ENCODE data around the gene KCNMA1. TPM values are rescaled to one million over a fixed set of nuclear protein-coding genes. Genes with fewer than 3 reads are reported as not detected.

Gene KCNMA1
- total RNA-seq, 1 donor from 2014 or later: not detected

DNA sequence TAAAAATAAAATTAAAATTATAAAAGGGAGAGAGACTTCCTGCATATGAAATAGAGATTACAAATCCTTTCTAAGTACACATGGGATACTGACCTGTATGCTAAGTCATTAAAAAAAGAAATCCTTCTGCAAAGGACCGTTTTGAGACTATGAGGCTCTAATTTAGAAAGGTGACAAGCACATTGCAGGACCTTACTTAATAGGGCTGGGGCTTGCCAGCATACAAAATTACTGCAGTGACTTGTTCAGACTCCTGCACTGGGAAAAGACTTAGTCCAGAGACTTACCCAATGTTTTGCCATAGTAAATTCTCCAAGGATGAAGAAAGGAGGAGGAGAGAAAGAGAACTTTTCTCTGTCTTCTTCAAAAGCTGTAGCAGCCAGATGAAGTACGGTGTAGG is 193.6 kb downstream of the KCNMA1 start:
- no peak overlapping the region for H3K27ac Mint-ChIP-seq
- no peaks in the 10 kb centered on the region for H3K9me3 Mint-ChIP-seq
- DNase-seq: no peak
- H3K4me3 Mint-ChIP-seq: no peak overlapping the region
- intact Hi-C loops (cut with micrococcal nuclease): no loop called here
- no peaks in the 10 kb centered on the region for H3K36me3 Mint-ChIP-seq (ENCODE audit: low read depth)
- H3K4me1 Mint-ChIP-seq: no peaks in the 10 kb centered on the region
- H3K27me3 Mint-ChIP-seq: no peaks in the 10 kb centered on the region

DNA sequence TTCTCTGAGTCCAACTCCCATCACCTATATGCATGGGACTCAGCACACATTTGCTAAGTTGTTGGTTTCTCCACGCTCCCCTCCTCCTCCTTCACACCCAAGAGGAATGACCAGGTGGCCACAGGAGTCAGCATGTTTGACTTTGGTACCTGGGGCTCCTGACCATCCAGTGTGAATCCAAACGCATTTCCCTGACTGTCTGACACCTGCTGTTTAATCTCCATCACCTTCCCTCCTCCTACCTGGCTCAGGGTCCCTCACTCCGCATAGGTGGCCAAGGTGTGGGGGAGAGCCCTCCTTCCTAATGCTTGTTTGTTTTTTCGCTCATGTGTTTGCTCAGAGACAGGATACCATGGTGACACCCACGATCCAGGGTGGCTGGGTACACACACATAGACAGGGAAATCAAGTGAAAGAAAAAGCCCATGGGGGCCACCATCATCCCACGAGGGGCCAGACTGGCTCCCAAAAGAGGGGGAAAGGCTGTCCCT is 194.9 kb downstream of the KCNMA1 start:
- intact Hi-C loops (cut with micrococcal nuclease): no loop called here
- Mint-ChIP-seq H3K9me3 (no peaks in the 10 kb centered on the region), H3K4me3 (no peak overlapping the region), H3K27me3 (no peaks in the 10 kb centered on the region), H3K4me1 (no peaks in the 10 kb centered on the region), H3K27ac (no peak overlapping the region), H3K36me3 (ENCODE audit: low read depth) (no peaks in the 10 kb centered on the region)
- no peak for DNase-seq

- intact Hi-C loops (cut with micrococcal nuclease): no loop called here
- Mint-ChIP-seq H3K36me3 (ENCODE audit: low read depth) (no peaks in the 10 kb centered on the region), H3K4me1 (no peaks in the 10 kb centered on the region), H3K9me3 (no peaks in the 10 kb centered on the region), H3K27me3 (no peaks in the 10 kb centered on the region), H3K27ac (no peak overlapping the region), H3K4me3 (no peak overlapping the region)
- DNase-seq: no peak
These were observed 196.0 kb downstream of the KCNMA1 start for GRCh38 chr10:77441353-77442166.

- no peak for DNase-seq
- H3K9me3 Mint-ChIP-seq: no peaks in the 10 kb centered on the region
- no peaks in the 10 kb centered on the region for H3K27me3 Mint-ChIP-seq
- no peaks in the 10 kb centered on the region for H3K36me3 Mint-ChIP-seq (ENCODE audit: low read depth)
- no peaks in the 10 kb centered on the region for H3K4me1 Mint-ChIP-seq
- intact Hi-C loops (cut with micrococcal nuclease): no loop called here
- no peak overlapping the region for H3K4me3 Mint-ChIP-seq
- H3K27ac Mint-ChIP-seq: no peak overlapping the region
These were observed 201.2 kb downstream of the KCNMA1 start for GRCh38 chr10:77436257-77436975.

DNA sequence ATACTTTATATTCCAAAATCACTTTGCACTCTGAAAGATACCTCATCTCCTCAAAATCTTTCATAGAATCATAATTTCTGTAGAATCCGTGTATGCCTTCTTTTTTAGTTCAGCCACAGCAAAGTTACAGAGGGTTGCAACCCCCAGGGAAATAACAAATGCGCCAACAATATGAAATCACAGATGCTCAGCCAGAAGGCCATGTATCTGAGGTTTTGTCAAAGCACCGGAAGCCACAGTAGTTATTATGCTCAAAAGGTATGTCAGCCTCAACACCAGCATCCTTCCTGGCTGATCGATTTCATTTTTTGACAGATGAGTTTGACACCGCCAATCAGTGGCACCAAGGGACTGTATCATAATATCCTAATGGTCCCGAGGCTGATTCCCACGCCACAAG is 204.1 kb downstream of the KCNMA1 start:
- H3K9me3 Mint-ChIP-seq: no peaks in the 10 kb centered on the region
- no peaks in the 10 kb centered on the region for H3K4me1 Mint-ChIP-seq
- no peak for DNase-seq
- H3K27ac Mint-ChIP-seq: no peak overlapping the region
- intact Hi-C loops (cut with micrococcal nuclease): no loop called here
- no peaks in the 10 kb centered on the region for H3K36me3 Mint-ChIP-seq (ENCODE audit: low read depth)
- no peak overlapping the region for H3K4me3 Mint-ChIP-seq
- no peaks in the 10 kb centered on the region for H3K27me3 Mint-ChIP-seq

DNA sequence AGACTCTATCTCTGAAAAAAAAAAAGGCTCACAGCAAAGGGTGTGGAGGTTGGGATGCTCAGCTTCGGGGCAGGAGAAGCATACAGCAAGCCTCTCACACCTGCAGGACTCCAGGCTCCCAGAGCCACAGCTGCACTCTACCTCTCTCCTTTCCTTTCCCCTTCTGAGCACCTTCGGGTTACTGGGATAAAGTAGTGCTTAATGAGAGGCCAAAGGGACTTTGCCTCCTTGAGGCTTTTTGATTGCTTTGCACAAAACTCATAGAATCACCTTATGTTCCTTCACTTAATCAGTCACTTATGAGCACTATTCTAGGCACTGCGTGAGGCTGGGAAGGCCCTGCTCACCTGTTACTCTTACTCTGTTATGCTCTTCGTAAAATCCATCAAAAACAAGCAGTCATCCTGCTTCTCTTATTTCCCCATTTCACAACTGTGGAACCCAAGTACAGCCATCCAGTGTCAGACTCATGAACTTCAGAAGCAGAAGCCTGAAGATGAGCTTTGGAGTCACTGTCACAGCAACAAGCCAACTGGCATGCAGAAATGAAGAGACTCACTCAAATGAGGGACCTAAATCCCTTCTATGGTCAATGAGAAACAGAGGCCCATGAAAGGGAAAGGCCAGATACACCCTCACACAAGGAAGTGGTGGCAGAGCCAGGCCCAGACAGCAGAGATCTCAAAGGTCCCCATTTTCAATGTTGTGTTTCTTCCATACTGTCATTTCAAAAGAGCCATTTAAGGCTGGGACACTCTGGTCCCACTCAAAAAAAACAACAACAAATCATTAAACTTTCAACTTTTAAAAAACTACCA is 205.4 kb downstream of the KCNMA1 start:
- Mint-ChIP-seq H3K4me1 (no peaks in the 10 kb centered on the region), H3K27ac (no peak overlapping the region)

DNA sequence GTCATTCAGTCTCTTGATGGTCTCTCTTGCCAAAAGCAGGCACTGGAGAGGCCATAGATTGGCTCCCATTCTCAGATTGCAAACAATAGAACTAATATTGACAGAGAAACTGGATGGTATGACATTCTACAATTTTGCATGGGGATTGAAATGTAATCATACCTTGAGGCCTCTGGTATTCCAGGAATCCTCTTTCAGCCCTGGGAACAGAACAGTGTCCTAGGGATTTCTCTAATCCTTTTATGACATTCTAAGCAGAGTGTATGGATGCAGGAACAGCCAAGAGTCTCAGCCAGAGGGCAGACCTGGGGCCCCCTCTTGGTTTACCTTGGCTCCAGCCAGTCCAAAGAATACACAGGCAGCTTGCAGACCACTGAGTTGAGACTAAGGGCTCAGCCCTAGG is 206.4 kb downstream of the KCNMA1 start:
- Mint-ChIP-seq H3K4me3 (no peak overlapping the region), H3K9me3 (no peaks in the 10 kb centered on the region), H3K27me3 (no peaks in the 10 kb centered on the region), H3K4me1 (no peaks in the 10 kb centered on the region), H3K27ac (no peak overlapping the region), H3K36me3 (ENCODE audit: low read depth) (no peaks in the 10 kb centered on the region)
- intact Hi-C loops (cut with micrococcal nuclease): no loop called here
- DNase-seq: no peak

More for the DNA sequence above, 205.4 kb downstream of the KCNMA1 start:
- no peaks in the 10 kb centered on the region for H3K9me3 Mint-ChIP-seq
- no peaks in the 10 kb centered on the region for H3K27me3 Mint-ChIP-seq
- no peaks in the 10 kb centered on the region for H3K36me3 Mint-ChIP-seq (ENCODE audit: low read depth)
- H3K4me3 Mint-ChIP-seq: no peak overlapping the region
- intact Hi-C loops (cut with micrococcal nuclease): no loop called here
- no peak for DNase-seq

- no peak for DNase-seq
- Mint-ChIP-seq H3K27ac (no peak overlapping the region), H3K9me3 (no peaks in the 10 kb centered on the region), H3K4me1 (no peaks in the 10 kb centered on the region), H3K4me3 (no peak overlapping the region), H3K36me3 (ENCODE audit: low read depth) (no peaks in the 10 kb centered on the region), H3K27me3 (no peaks in the 10 kb centered on the region)
- intact Hi-C loops (cut with micrococcal nuclease): no loop called here
These were observed 207.1 kb downstream of the KCNMA1 start for GRCh38 chr10:77430530-77430929.

DNA sequence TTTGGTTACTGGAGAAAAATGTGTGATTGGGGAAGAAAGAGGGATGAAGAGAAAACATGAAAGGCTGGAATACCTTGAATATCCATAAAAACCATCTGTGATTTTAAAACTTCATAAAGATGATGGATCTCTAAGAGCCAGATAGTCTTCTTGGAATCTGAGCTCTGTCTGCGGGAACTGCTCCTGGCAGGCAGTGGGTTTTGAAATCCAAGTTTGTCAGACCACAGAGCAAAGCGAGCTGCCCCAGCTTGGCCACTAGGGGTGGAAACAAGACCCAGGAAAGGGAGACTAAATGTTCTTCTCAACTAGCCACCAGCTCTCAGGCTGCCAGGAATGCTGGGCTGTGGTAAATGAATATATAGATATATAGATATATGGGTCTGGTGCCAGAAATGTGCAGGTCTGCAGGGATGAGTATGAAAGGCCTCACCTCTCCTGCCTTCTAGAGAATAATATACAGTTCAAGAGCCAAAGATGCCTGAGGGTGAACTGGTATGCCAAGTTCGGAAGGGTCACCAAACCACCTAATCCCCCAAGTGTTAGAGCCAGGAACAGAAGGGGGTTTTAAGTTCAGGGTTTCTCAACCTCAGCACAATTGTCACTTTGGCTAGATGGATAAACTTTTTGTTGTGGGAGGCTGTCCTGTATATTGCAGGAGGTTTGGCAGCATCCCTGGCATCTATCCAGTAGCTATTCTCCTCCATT is 208.8 kb downstream of the KCNMA1 start:
- H3K36me3 Mint-ChIP-seq (ENCODE audit: low read depth): no peaks in the 10 kb centered on the region
- no peaks in the 10 kb centered on the region for H3K4me1 Mint-ChIP-seq
- no peak overlapping the region for H3K4me3 Mint-ChIP-seq
- DNase-seq: no peak
- no peak overlapping the region for H3K27ac Mint-ChIP-seq
- intact Hi-C loops (cut with micrococcal nuclease): no loop called here
- no peaks in the 10 kb centered on the region for H3K9me3 Mint-ChIP-seq
- H3K27me3 Mint-ChIP-seq: no peaks in the 10 kb centered on the region

GRCh38 chr10:77424257-77424656 is 213.4 kb downstream of the KCNMA1 start:
- Mint-ChIP-seq H3K9me3 (no peaks in the 10 kb centered on the region), H3K27ac (no peak overlapping the region), H3K4me1 (no peaks in the 10 kb centered on the region), H3K27me3 (no peaks in the 10 kb centered on the region), H3K36me3 (ENCODE audit: low read depth) (no peaks in the 10 kb centered on the region), H3K4me3 (no peak overlapping the region)
- intact Hi-C loops (cut with micrococcal nuclease): no loop called here
- no peak for DNase-seq

GRCh38 chr10:77422491-77423338 is 214.9 kb downstream of the KCNMA1 start:
- intact Hi-C loops (cut with micrococcal nuclease): no loop called here
- H3K9me3 Mint-ChIP-seq: no peaks in the 10 kb centered on the region
- no peaks in the 10 kb centered on the region for H3K4me1 Mint-ChIP-seq
- H3K27me3 Mint-ChIP-seq: no peaks in the 10 kb centered on the region
- no peak overlapping the region for H3K4me3 Mint-ChIP-seq
- H3K27ac Mint-ChIP-seq: no peak overlapping the region
- no peak for DNase-seq
- no peaks in the 10 kb centered on the region for H3K36me3 Mint-ChIP-seq (ENCODE audit: low read depth)

DNA sequence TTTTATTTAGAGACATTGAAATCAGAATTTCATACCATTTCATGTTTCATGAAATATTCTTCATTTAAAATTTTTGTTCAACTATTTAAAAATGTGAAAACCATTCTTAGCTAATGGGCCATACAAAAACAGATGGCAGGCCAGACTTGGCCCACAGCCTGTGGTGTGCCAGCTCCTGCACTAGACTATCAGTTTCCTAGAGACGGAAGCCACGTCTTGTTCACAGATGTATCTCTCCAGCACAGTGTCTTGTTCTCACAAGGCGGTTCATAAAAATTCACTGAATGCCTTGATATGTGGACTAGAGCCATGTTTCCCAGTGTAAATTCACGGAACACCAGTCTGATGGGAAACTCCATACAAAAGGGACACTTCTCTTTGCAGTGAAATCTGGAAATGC is 216.0 kb downstream of the KCNMA1 start:
- no peak for DNase-seq
- no peaks in the 10 kb centered on the region for H3K4me1 Mint-ChIP-seq
- H3K9me3 Mint-ChIP-seq: no peaks in the 10 kb centered on the region
- no peak overlapping the region for H3K4me3 Mint-ChIP-seq
- no peaks in the 10 kb centered on the region for H3K36me3 Mint-ChIP-seq (ENCODE audit: low read depth)
- H3K27ac Mint-ChIP-seq: no peak overlapping the region
- no peaks in the 10 kb centered on the region for H3K27me3 Mint-ChIP-seq
- intact Hi-C loops (cut with micrococcal nuclease): no loop called here
